Measurements from ENCODE around the gene HNF1A.
A peak's percentile ranks its signal among the peaks of the same experiment; 100 is the strongest.
"Not testable (repeated sequence)": the region's sequence is repeated elsewhere in the genome, so short reads cannot be mapped to it uniquely, and the experiment has no call there.

Gene HNF1A

GRCh38 chr12:120978296-120979219 is at the start of gene HNF1A:
Gene HNF1A (plus strand): TSS chr12:120978543. CDS start chr12:120978769, 226 bp downstream.
- no peak for DNase-seq

GRCh38 chr12:120928864-120929652 is 49.3 kb upstream of the HNF1A start:
- no peak for DNase-seq

GRCh38 chr12:120930032-120930431 is 48.3 kb upstream of the HNF1A start:
- no peak for DNase-seq

- no peak for DNase-seq
These were observed 46.3 kb upstream of the HNF1A start for GRCh38 chr12:120932058-120932457.

GRCh38 chr12:120932956-120933526 is 45.3 kb upstream of the HNF1A start:
- no peak for DNase-seq

- DNase-seq, result no peak
These were observed 44.6 kb upstream of the HNF1A start for GRCh38 chr12:120933786-120934185.

- DNase-seq, result no peak
These were observed 42.1 kb upstream of the HNF1A start for GRCh38 chr12:120936197-120936596.

GRCh38 chr12:120938496-120938895 is 39.8 kb upstream of the HNF1A start:
- DNase-seq, result no peak

GRCh38 chr12:120939523-120939922 is 38.8 kb upstream of the HNF1A start:
- DNase-seq, result no peak

- no peak for DNase-seq
These were observed 38.3 kb upstream of the HNF1A start for GRCh38 chr12:120940006-120940405.

- no peak for DNase-seq
These were observed 37.5 kb upstream of the HNF1A start for GRCh38 chr12:120940799-120941198.

GRCh38 chr12:120941412-120941811 is 36.9 kb upstream of the HNF1A start:
- DNase-seq, result no peak

- DNase-seq, result no peak
These were observed 36.4 kb upstream of the HNF1A start for GRCh38 chr12:120941846-120942405.

- no peak for DNase-seq
These were observed 34.9 kb upstream of the HNF1A start for GRCh38 chr12:120943482-120943881.

- peak; percentile 81 for DNase-seq
These were observed 33.6 kb upstream of the HNF1A start for GRCh38 chr12:120944645-120945217.

- DNase-seq, result not testable (repeated sequence)
These were observed 32.8 kb upstream of the HNF1A start for GRCh38 chr12:120945516-120945915.

GRCh38 chr12:120950260-120950799 is 28.0 kb upstream of the HNF1A start:
- not testable (repeated sequence) for DNase-seq

- no peak for DNase-seq
These were observed 27.5 kb upstream of the HNF1A start for GRCh38 chr12:120950807-120951206.

- DNase-seq, result no peak
These were observed 23.1 kb upstream of the HNF1A start for GRCh38 chr12:120955232-120955631.

GRCh38 chr12:120956579-120957300 is 21.6 kb upstream of the HNF1A start:
- no peak for DNase-seq

GRCh38 chr12:120959111-120959878 is 19.0 kb upstream of the HNF1A start:
- DNase-seq, result no peak
